Measurements from ENCODE around the gene BEX3.

The BEX3 gene

GRCh38 chrX:103415068-103415467 lies 38.7 kb downstream of the BEX3 start:
- Histone ChIP-seq H3K27me3 (ENCODE audit: control insufficient read depth, low read length) (no peaks in the 10 kb centered on the region), H3K9me3 (ENCODE audit: control insufficient read depth, insufficient read depth, low read length) (no peaks in the 10 kb centered on the region)
- no peak for TF ChIP-seq CTCF (IDR thresholded peaks at IDR 0.05; ENCODE audit: low read depth, low read length, poor library complexity, severe bottlenecking)
- no peak for TF ChIP-seq EZH2phosphoT487 (IDR thresholded peaks at IDR 0.05; ENCODE audit: borderline replicate concordance, low read length)

GRCh38 chrX:103415528-103415927 lies 39.2 kb downstream of the BEX3 start:
- Histone ChIP-seq H3K4me3 (ENCODE audit: low read length) (no peak overlapping the region), H3K27me3 (ENCODE audit: control insufficient read depth, low read length) (no peaks in the 10 kb centered on the region), H3F3A (ENCODE audit: control insufficient read depth, insufficient read depth) (no peaks in the 10 kb centered on the region), H3K9me3 (ENCODE audit: control insufficient read depth, insufficient read depth, low read length) (no peaks in the 10 kb centered on the region), H3K79me2 (ENCODE audit: control insufficient read depth, low read length) (no peaks in the 10 kb centered on the region), H4K20me1 (ENCODE audit: control insufficient read depth, insufficient read depth, low read depth, low read length) (no peaks in the 10 kb centered on the region), H3K27ac (ENCODE audit: low read depth, low read length) (no peak overlapping the region), H3K36me3 (ENCODE audit: control insufficient read depth, low read length) (no peaks in the 10 kb centered on the region), H3K9me2 (replicated peaks; ENCODE audit: control insufficient read depth, low read length) (no peaks in the 10 kb centered on the region), H3K4me2 (ENCODE audit: low read length) (no peak overlapping the region), H3K4me1 (ENCODE audit: control insufficient read depth, low read length) (no peaks in the 10 kb centered on the region)
- TF ChIP-seq CTCF (IDR thresholded peaks at IDR 0.05; ENCODE audit: low read depth, low read length, poor library complexity, severe bottlenecking) (no peak), EZH2phosphoT487 (IDR thresholded peaks at IDR 0.05; ENCODE audit: borderline replicate concordance, low read length) (no peak)

More at GRCh38 chrX:103415068-103415467, 38.7 kb downstream of the BEX3 start:
- no peaks in the 10 kb centered on the region for H4K20me1 ChIP-seq (ENCODE audit: control insufficient read depth, insufficient read depth, low read depth, low read length)
- H3K79me2 ChIP-seq (ENCODE audit: control insufficient read depth, low read length), result no peaks in the 10 kb centered on the region
- H3K27ac ChIP-seq (ENCODE audit: low read depth, low read length), result no peak overlapping the region
- no peaks in the 10 kb centered on the region for H3K36me3 ChIP-seq (ENCODE audit: control insufficient read depth, low read length)
- H3K9me2 ChIP-seq (replicated peaks; ENCODE audit: control insufficient read depth, low read length), result no peaks in the 10 kb centered on the region
- H3K4me2 ChIP-seq (ENCODE audit: low read length), result no peak overlapping the region
- no peaks in the 10 kb centered on the region for H3F3A ChIP-seq (ENCODE audit: control insufficient read depth, insufficient read depth)
- no peak overlapping the region for H3K4me3 ChIP-seq (ENCODE audit: low read length)
- no peaks in the 10 kb centered on the region for H3K4me1 ChIP-seq (ENCODE audit: control insufficient read depth, low read length)

- no peaks in the 10 kb centered on the region for H3F3A ChIP-seq (ENCODE audit: control insufficient read depth, insufficient read depth)
- TF ChIP-seq EZH2phosphoT487 (IDR thresholded peaks at IDR 0.05; ENCODE audit: borderline replicate concordance, low read length) (no peak), CTCF (IDR thresholded peaks at IDR 0.05; ENCODE audit: low read depth, low read length, poor library complexity, severe bottlenecking) (no peak)
- H3K9me2 ChIP-seq (replicated peaks; ENCODE audit: control insufficient read depth, low read length), result no peaks in the 10 kb centered on the region
- H3K27ac ChIP-seq (ENCODE audit: low read depth, low read length), result no peak overlapping the region
- no peak overlapping the region for H3K4me2 ChIP-seq (ENCODE audit: low read length)
- no peaks in the 10 kb centered on the region for H3K36me3 ChIP-seq (ENCODE audit: control insufficient read depth, low read length)
- H3K4me1 ChIP-seq (ENCODE audit: control insufficient read depth, low read length), result no peaks in the 10 kb centered on the region
- H4K20me1 ChIP-seq (ENCODE audit: control insufficient read depth, insufficient read depth, low read depth, low read length), result no peaks in the 10 kb centered on the region
- H3K4me3 ChIP-seq (ENCODE audit: low read length), result no peak overlapping the region
- no peaks in the 10 kb centered on the region for H3K79me2 ChIP-seq (ENCODE audit: control insufficient read depth, low read length)
- H3K27me3 ChIP-seq (ENCODE audit: control insufficient read depth, low read length), result no peaks in the 10 kb centered on the region
- H3K9me3 ChIP-seq (ENCODE audit: control insufficient read depth, insufficient read depth, low read length), result no peaks in the 10 kb centered on the region
These were observed 41.0 kb downstream of the BEX3 start for GRCh38 chrX:103417370-103417769.

GRCh38 chrX:103417933-103418332 lies 41.6 kb downstream of the BEX3 start:
- Histone ChIP-seq H3K9me2 (replicated peaks; ENCODE audit: control insufficient read depth, low read length) (no peaks in the 10 kb centered on the region), H4K20me1 (ENCODE audit: control insufficient read depth, insufficient read depth, low read depth, low read length) (no peaks in the 10 kb centered on the region), H3K4me3 (ENCODE audit: low read length) (no peak overlapping the region), H3F3A (ENCODE audit: control insufficient read depth, insufficient read depth) (no peaks in the 10 kb centered on the region), H3K79me2 (ENCODE audit: control insufficient read depth, low read length) (no peaks in the 10 kb centered on the region), H3K36me3 (ENCODE audit: control insufficient read depth, low read length) (no peaks in the 10 kb centered on the region), H3K9me3 (ENCODE audit: control insufficient read depth, insufficient read depth, low read length) (no peaks in the 10 kb centered on the region), H3K4me1 (ENCODE audit: control insufficient read depth, low read length) (no peaks in the 10 kb centered on the region), H3K27me3 (ENCODE audit: control insufficient read depth, low read length) (no peaks in the 10 kb centered on the region), H3K4me2 (ENCODE audit: low read length) (no peak overlapping the region), H3K27ac (ENCODE audit: low read depth, low read length) (no peak overlapping the region)
- no peak for TF ChIP-seq EZH2phosphoT487 (IDR thresholded peaks at IDR 0.05; ENCODE audit: borderline replicate concordance, low read length)
- no peak for TF ChIP-seq CTCF (IDR thresholded peaks at IDR 0.05; ENCODE audit: low read depth, low read length, poor library complexity, severe bottlenecking)
